ENCODE results near the gene LTBP1. TPM values are rescaled to one million over a fixed set of nuclear protein-coding genes. Genes with fewer than 3 reads are reported as not detected.
"Not testable (repeated sequence)": the region's sequence is repeated elsewhere in the genome, so short reads cannot be mapped to it uniquely, and the experiment has no call there.

LTBP1 gene
- total RNA-seq, 2 experiments from 2014 or later, result 0.14 to 0.31 TPM

DNA sequence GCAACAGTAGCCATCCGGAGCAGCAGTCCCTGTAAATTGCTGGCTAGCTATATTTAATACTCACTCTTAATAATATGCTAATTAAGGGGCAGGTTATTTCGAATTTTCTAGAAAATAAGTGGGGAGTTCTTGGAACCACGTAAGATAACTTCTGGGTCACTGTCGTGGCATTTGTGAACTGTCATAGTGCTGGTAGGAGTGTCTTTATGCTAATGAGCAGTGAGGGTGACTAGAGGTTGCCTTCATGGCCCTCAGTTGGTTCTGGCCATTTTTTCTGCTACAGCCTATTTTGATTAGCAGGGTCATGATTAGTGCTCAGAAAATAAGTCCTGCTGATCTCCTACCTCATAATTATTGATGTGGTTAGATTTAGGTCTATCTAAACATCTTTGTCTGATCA lies 279.8 kb downstream of the LTBP1 start:
- no peak overlapping the region for H3K27ac Mint-ChIP-seq
- H3K36me3 Mint-ChIP-seq, result no peaks in the 10 kb centered on the region
- H3K9me3 Mint-ChIP-seq, result peaks cover 6% of the 10 kb centered on the region
- DNase-seq, result no peak
- no peak overlapping the region for H3K4me3 Mint-ChIP-seq
- peaks cover under 1% of the 10 kb centered on the region for H3K27me3 Mint-ChIP-seq
- no peaks in the 10 kb centered on the region for H3K4me1 Mint-ChIP-seq

GRCh38 chr2:33229646-33230045 lies 282.9 kb downstream of the LTBP1 start:
- DNase-seq, result no peak
- H3K36me3 Mint-ChIP-seq, result no peaks in the 10 kb centered on the region
- H3K4me1 Mint-ChIP-seq, result no peaks in the 10 kb centered on the region
- H3K4me3 Mint-ChIP-seq, result no peak overlapping the region
- no peak overlapping the region for H3K27ac Mint-ChIP-seq
- H3K9me3 Mint-ChIP-seq, result peaks cover 6% of the 10 kb centered on the region
- peaks cover 10% of the 10 kb centered on the region for H3K27me3 Mint-ChIP-seq

DNA sequence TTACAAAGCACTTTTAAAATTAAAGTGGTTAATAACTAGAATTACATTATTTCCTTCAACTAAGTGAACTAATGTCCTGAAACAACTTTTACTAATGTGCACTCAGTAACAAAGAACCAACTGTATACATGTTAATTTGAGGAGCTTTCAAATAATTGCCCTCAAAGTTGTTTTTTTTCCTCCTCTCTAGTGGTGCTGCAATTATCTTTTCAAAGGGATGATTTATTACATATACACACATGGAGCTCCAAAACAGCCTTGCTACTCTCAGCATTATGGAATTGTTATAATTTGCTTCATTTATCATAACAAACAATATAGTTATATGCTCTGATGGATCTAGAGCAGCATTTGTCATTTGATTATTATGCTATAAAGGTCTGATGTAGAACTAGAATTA lies 283.4 kb downstream of the LTBP1 start:
- Mint-ChIP-seq H3K27me3 (peaks cover 10% of the 10 kb centered on the region), H3K27ac (no peak overlapping the region), H3K9me3 (peaks cover 5% of the 10 kb centered on the region), H3K4me3 (no peak overlapping the region), H3K4me1 (no peaks in the 10 kb centered on the region), H3K36me3 (no peaks in the 10 kb centered on the region)
- no peak for DNase-seq

- Mint-ChIP-seq H3K4me1 (no peaks in the 10 kb centered on the region), H3K27ac (no peak overlapping the region), H3K4me3 (no peak overlapping the region), H3K36me3 (no peaks in the 10 kb centered on the region), H3K9me3 (no peaks in the 10 kb centered on the region), H3K27me3 (peaks cover 10% of the 10 kb centered on the region)
- no peak for DNase-seq
These were observed 284.1 kb downstream of the LTBP1 start for GRCh38 chr2:33230842-33231241.

DNA sequence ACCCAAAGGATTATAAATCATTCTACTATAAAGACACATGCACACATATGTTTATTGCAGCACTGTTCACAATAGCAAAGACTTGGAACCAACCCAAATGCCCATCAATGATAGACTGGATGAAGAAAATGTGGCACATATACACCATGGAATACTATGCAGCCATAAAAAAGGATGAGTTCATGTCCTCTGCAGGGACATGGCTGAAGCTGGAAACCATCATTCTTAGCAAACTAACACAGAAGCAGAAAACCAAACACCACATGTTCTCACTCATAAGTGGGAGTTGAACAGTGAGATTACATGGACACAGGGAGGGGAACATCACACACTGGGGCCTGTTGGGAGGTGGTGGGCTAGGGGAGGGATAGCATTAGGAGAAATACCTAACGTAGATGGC lies 288.8 kb downstream of the LTBP1 start:
- not testable (repeated sequence) for H3K27ac Mint-ChIP-seq, H3K4me3 Mint-ChIP-seq, DNase-seq

DNA sequence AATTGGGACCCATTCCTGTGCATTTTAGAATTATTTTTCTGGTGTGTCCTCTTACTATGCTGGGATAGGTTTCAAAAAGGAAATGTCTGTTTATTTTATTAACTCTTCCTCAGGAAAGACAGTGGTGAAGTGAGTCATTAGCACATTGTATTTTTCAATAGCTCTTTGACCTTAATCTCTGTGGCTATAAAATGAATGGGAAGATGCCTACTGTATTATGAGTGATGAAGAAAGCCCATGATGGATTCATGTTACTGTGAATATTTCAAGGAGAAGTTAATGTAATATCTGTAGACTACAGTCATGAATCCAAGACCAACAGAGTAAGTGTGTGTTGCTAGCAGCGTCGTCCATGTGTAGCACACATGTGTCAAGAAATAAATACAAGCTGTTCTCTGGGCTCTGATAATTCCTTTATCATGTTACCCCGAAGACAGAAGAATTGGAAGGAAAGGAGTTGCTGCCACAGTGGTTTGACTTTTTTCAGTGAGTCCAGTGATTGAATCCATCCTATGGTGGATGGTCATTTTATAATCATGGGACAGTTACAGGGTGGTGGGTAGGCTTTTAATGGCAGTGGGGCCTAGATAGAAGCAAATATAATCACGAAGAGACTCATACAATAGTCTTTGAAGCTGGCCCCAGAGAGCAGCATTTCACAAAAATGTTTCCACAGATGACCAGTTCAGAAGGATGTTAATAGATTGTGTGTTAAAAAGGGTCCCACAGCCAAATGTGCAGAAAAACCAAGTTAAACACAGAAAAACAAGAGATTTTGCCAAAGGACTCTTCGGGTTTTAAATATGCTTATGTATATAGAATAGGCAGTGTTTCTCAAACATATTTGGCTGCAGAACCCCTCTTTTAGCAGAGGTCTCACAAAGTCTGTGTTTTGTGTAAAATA lies 290.0 kb downstream of the LTBP1 start:
- peaks cover 10% of the 10 kb centered on the region for H3K27me3 Mint-ChIP-seq
- H3K9me3 Mint-ChIP-seq, result no peaks in the 10 kb centered on the region
- H3K4me3 Mint-ChIP-seq, result no peak overlapping the region
- no peak for DNase-seq
- H3K36me3 Mint-ChIP-seq, result no peaks in the 10 kb centered on the region
- H3K27ac Mint-ChIP-seq, result no peak overlapping the region
- H3K4me1 Mint-ChIP-seq, result no peaks in the 10 kb centered on the region

More for the DNA sequence above, 288.8 kb downstream of the LTBP1 start:
- H3K27me3 Mint-ChIP-seq, H3K36me3 Mint-ChIP-seq, H3K9me3 Mint-ChIP-seq, H3K4me1 Mint-ChIP-seq: not testable (repeated sequence)

GRCh38 chr2:33238111-33238510 lies 291.4 kb downstream of the LTBP1 start:
- no peak overlapping the region for H3K4me3 Mint-ChIP-seq
- no peak for DNase-seq
- no peak overlapping the region for H3K27ac Mint-ChIP-seq
- peaks cover 6% of the 10 kb centered on the region for H3K27me3 Mint-ChIP-seq
- H3K36me3 Mint-ChIP-seq, result no peaks in the 10 kb centered on the region
- H3K4me1 Mint-ChIP-seq, result no peaks in the 10 kb centered on the region
- H3K9me3 Mint-ChIP-seq, result no peaks in the 10 kb centered on the region

DNA sequence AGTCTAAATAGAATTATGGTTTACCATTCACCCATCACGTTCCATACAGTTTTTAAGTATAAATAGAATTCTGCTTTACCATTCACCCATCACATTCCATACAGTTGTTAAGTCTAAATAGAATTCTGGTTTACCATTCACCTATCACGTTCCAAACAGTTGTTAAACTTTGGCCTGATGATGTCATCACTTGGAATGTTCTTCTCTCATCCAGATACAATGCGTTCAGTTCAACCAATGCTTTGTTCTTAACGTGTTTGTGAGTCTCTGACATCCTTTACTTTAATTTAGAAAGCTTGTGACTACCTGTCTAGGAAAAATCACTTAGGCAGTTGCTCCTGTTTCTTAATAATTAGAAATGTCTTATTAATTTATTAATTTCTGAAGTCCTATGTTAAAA lies 293.4 kb downstream of the LTBP1 start:
- no peaks in the 10 kb centered on the region for H3K4me1 Mint-ChIP-seq
- H3K27me3 Mint-ChIP-seq, result no peaks in the 10 kb centered on the region
- no peak overlapping the region for H3K27ac Mint-ChIP-seq
- H3K4me3 Mint-ChIP-seq, result no peak overlapping the region
- no peaks in the 10 kb centered on the region for H3K9me3 Mint-ChIP-seq
- H3K36me3 Mint-ChIP-seq, result no peaks in the 10 kb centered on the region
- no peak for DNase-seq

DNA sequence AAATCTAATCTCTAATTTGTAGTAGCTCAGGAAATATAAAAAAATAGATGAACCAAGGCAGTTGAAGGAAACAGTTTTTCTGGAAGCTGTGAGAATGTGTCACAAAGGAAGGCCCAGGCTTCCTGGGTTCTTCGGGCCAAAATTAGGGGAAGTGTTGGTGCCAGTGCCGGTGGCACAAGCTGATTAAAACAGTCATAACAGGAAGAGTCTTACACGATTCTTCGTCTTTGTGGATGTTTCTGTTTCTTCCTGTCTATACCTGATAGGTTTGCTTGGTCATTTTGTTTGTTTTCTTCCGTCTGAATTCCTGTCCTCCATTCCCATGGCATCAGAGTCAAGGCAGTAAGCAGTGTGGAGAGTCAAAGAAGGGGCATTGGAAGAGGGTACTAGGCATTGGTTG lies 294.3 kb downstream of the LTBP1 start:
- Mint-ChIP-seq H3K27me3 (no peaks in the 10 kb centered on the region), H3K27ac (no peak overlapping the region), H3K4me3 (no peak overlapping the region), H3K36me3 (no peaks in the 10 kb centered on the region), H3K9me3 (no peaks in the 10 kb centered on the region), H3K4me1 (no peaks in the 10 kb centered on the region)
- no peak for DNase-seq

GRCh38 chr2:33241581-33241980 lies 294.8 kb downstream of the LTBP1 start:
- no peaks in the 10 kb centered on the region for H3K27me3 Mint-ChIP-seq
- no peaks in the 10 kb centered on the region for H3K36me3 Mint-ChIP-seq
- H3K4me1 Mint-ChIP-seq, result no peaks in the 10 kb centered on the region
- no peaks in the 10 kb centered on the region for H3K9me3 Mint-ChIP-seq
- DNase-seq, result no peak
- no peak overlapping the region for H3K27ac Mint-ChIP-seq
- H3K4me3 Mint-ChIP-seq, result no peak overlapping the region

- H3K27ac Mint-ChIP-seq, result no peak overlapping the region
- DNase-seq, result no peak
- H3K4me1 Mint-ChIP-seq, result no peaks in the 10 kb centered on the region
- H3K27me3 Mint-ChIP-seq, result no peaks in the 10 kb centered on the region
- H3K36me3 Mint-ChIP-seq, result no peaks in the 10 kb centered on the region
- no peaks in the 10 kb centered on the region for H3K9me3 Mint-ChIP-seq
- H3K4me3 Mint-ChIP-seq, result no peak overlapping the region
These were observed 296.1 kb downstream of the LTBP1 start for GRCh38 chr2:33242845-33243244.

GRCh38 chr2:33246432-33246831 lies 299.7 kb downstream of the LTBP1 start:
- no peaks in the 10 kb centered on the region for H3K9me3 Mint-ChIP-seq
- H3K27me3 Mint-ChIP-seq, result no peaks in the 10 kb centered on the region
- DNase-seq, result no peak
- H3K4me1 Mint-ChIP-seq, result no peaks in the 10 kb centered on the region
- no peaks in the 10 kb centered on the region for H3K36me3 Mint-ChIP-seq
- H3K27ac Mint-ChIP-seq, result no peak overlapping the region
- H3K4me3 Mint-ChIP-seq, result no peak overlapping the region

DNA sequence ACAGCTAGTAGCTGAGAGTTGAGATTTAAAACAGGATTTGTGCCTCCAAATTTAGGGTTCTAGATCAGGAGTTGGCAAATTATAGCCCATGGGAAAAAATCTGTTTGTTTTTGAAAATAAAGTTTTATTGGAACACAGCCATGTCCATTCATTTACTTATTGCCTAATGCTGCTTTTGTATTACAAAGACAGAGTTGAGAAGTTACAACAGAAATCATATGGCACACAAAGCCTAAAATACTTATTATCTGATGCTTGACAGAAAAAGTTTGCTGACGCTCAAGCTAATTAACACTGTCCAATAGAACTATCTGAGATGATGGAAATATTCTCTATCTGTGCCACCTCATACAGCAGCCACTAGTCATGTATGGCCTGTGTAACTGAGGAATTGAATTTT lies 300.6 kb downstream of the LTBP1 start:
- H3K9me3 Mint-ChIP-seq, result no peaks in the 10 kb centered on the region
- DNase-seq, result no peak
- H3K4me1 Mint-ChIP-seq, result no peaks in the 10 kb centered on the region
- no peaks in the 10 kb centered on the region for H3K27me3 Mint-ChIP-seq
- no peaks in the 10 kb centered on the region for H3K36me3 Mint-ChIP-seq
- H3K27ac Mint-ChIP-seq, result no peak overlapping the region
- H3K4me3 Mint-ChIP-seq, result no peak overlapping the region

- Mint-ChIP-seq H3K4me1 (no peaks in the 10 kb centered on the region), H3K27ac (no peak overlapping the region), H3K4me3 (no peak overlapping the region), H3K9me3 (no peaks in the 10 kb centered on the region), H3K36me3 (no peaks in the 10 kb centered on the region), H3K27me3 (no peaks in the 10 kb centered on the region)
- no peak for DNase-seq
These were observed 303.8 kb downstream of the LTBP1 start for GRCh38 chr2:33250417-33251029.

DNA sequence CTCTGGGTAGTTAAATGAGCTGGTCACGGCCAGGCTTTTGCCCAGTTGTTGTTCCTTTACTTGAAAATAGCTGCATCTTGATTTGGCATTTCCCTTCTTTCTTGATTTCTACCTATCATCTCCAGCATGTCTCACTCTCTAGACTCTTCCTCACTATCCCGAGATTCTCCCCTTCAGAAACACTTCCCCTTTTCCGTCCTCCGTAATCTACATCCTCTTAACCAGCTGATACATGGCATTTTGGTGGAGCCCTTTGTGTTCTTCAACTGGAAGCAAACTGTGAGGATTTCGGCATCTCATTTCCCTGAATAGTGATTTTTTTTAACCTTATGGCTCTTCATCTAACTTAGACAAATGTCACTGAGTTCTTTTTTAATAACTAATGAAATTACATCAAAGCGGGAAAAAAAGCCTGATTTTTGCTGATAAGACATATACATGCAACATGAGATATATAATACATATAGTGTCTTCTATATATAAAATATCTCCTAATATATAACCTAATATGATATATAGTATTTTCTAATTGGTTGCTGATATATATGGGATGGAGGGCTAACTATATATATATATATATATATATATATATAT lies 309.5 kb downstream of the LTBP1 start:
- Mint-ChIP-seq H3K27me3 (peaks cover 3% of the 10 kb centered on the region), H3K36me3 (no peaks in the 10 kb centered on the region), H3K27ac (no peak overlapping the region), H3K4me3 (no peak overlapping the region), H3K9me3 (no peaks in the 10 kb centered on the region), H3K4me1 (no peaks in the 10 kb centered on the region)
- DNase-seq, result no peak
